Smooth muscle cell (in vitro differentiated cells): Measurements from ENCODE around the gene PROSER2. TPM values are rescaled to one million over a fixed set of nuclear protein-coding genes. Genes with fewer than 3 reads are reported as not detected.

Experiments used
- DNase-seq: peaks from one replicate; lab custom pipeline; 2025; ENCODE audit not compliant: unreplicated experiment; lab: John Stamatoyannopoulos, UW
- H2AFZ ChIP-seq: fragments of 200-600 bp; sonication (generic); 2 replicates; pipeline ENCODE4 v1.6.0; 2016; ENCODE audit warnings: antibody characterized with exemption, low read depth, mild to moderate bottlenecking
- H3F3A ChIP-seq: fragments of 200-600 bp; sonication (generic); 2 replicates; pipeline ENCODE4 v1.6.0; 2017; ENCODE audit warnings: antibody characterized with exemption, low read depth
- H3K27ac ChIP-seq: fragments of 200-600 bp; sonication (generic); 2 replicates; pipeline ENCODE4 v1.5.1; 2016; ENCODE audit warnings: low read depth, mild to moderate bottlenecking
- H3K27me3 ChIP-seq: fragments of 200-600 bp; sonication (generic); 2 replicates; pipeline ENCODE4 v1.6.1; 2016; ENCODE audit warnings: low read depth, mild to moderate bottlenecking
- H3K36me3 ChIP-seq: fragments of 200-600 bp; sonication (generic); 2 replicates; pipeline ENCODE4 v1.5.1; 2016; ENCODE audit warnings: low read depth
- H3K4me1 ChIP-seq: fragments of 200-600 bp; sonication (generic); 2 replicates; pipeline ENCODE4 v1.5.1; 2016; ENCODE audit warnings: low read depth
- H3K4me2 ChIP-seq: fragments of 200-600 bp; sonication (generic); 2 replicates; pipeline ENCODE4 v1.6.0; 2016; ENCODE audit warnings: mild to moderate bottlenecking
- H3K4me3 ChIP-seq: fragments of 200-600 bp; sonication (generic); 2 replicates; pipeline ENCODE4 v1.5.1; 2016; ENCODE audit warnings: mild to moderate bottlenecking
- H3K79me2 ChIP-seq: fragments of 200-600 bp; sonication (generic); 2 replicates; pipeline ENCODE4 v1.6.0; 2016; ENCODE audit warnings: low read depth, mild to moderate bottlenecking
- H3K9ac ChIP-seq: fragments of 200-600 bp; sonication (generic); 2 replicates; pipeline ENCODE4 v1.6.0; 2016; ENCODE audit warnings: low read depth
- H3K9me3 ChIP-seq: fragments of 200-600 bp; sonication (generic); replicated peaks from 2 replicates; pipeline ENCODE4 v1.5.1; 2016; ENCODE audit warnings: low read depth
- H4K20me1 ChIP-seq: fragments of 200-600 bp; sonication (generic); 2 replicates; pipeline ENCODE4 v1.6.0; 2016; ENCODE audit warnings: low read depth
- CTCF ChIP-seq: fragments of 200-600 bp; sonication (generic); IDR thresholded peaks from 2 replicates; pipeline ENCODE4 v1.5.1; 2017; ENCODE audit warnings: borderline replicate concordance, mild to moderate bottlenecking, antibody characterized with exemption; ENCODE audit not compliant: insufficient read depth, poor library complexity, severe bottlenecking
- WGBS: methylation state at CpG from one replicate; pipeline ENCODE4 v1.1.7; 2016; ENCODE audit warnings: low lambda C conversion rate; 5-methylcytosine and 5-hydroxymethylcytosine counted together
- polyA plus RNA-seq: library from polyadenylated mRNA; unstranded; fragments of >200 nt; fragmentation: Nextera tagmentation; extraction: Ambion mirVana; gene quantifications from 2 replicates; pipeline ENCODE4 v1.2.1, GENCODE V29; 2016
- total RNA-seq: library from RNA; depleted of rRNA; stranded (reverse); fragments of >200 nt; gene quantifications from 2 replicates; pipeline ENCODE4 v1.2.3, GENCODE V29; 2014

The PROSER2 gene
- total and polyA plus RNA-seq, 2 experiments from 2014 or later, result 4.9 to 8.2 TPM

GRCh38 chr10:11822809-11823121 lies 391 bp upstream of the PROSER2 start:
- no peaks in the 10 kb centered on the region for H3K36me3 ChIP-seq
- WGBS, result 74% methylated on average over 8 of the region's 8 CpGs
- H2AFZ ChIP-seq, result peak overlapping the region; percentile 86
- no peak for DNase-seq
- peak overlapping the region; percentile 83 for H3K4me3 ChIP-seq
- H3K4me1 ChIP-seq, result peaks cover 2% of the 10 kb centered on the region
- no peaks in the 10 kb centered on the region for H3K27me3 ChIP-seq
- H3K27ac ChIP-seq, result no peak overlapping the region
- H3K4me2 ChIP-seq, result peak overlapping the region; percentile 94
- H3K9ac ChIP-seq, result peak overlapping the region; percentile 73
- no peak for TF ChIP-seq CTCF
- peaks cover 18% of the 10 kb centered on the region for H3K79me2 ChIP-seq
- H3F3A ChIP-seq, result no peaks in the 10 kb centered on the region
- H3K9me3 ChIP-seq, result no peaks in the 10 kb centered on the region
- H4K20me1 ChIP-seq, result no peaks in the 10 kb centered on the region

DNA sequence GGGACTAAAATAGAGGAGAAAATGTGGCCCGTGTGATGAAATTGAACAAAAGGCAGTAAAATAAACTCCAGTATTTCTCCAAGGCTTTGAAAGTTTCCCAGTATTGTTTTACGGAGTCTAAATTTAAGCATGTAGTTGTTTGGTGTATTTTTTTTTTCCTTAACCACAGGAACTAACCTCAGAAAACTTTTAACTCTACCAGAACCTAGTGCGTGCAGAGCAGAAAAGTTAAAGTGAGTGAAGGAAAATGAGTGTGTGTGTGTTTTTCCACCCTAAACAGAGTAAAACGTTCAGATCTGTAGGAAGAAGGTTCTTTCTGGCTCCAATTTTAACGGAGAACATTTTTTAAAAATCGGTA lies 812 bp downstream of the PROSER2 start:
- no peaks in the 10 kb centered on the region for H3K36me3 ChIP-seq
- no peaks in the 10 kb centered on the region for H4K20me1 ChIP-seq
- H3K27ac ChIP-seq, result no peak overlapping the region
- H3K4me3 ChIP-seq, result peak overlapping the region; percentile 83
- WGBS, result 18% methylated on average over 6 of the region's 6 CpGs
- H3K79me2 ChIP-seq, result peaks cover 30% of the 10 kb centered on the region
- H3F3A ChIP-seq, result no peaks in the 10 kb centered on the region
- no peak for DNase-seq
- H3K4me2 ChIP-seq, result peak overlapping the region; percentile 94
- H3K9me3 ChIP-seq, result no peaks in the 10 kb centered on the region
- H2AFZ ChIP-seq, result peak overlapping the region; percentile 86
- H3K27me3 ChIP-seq, result no peaks in the 10 kb centered on the region
- TF ChIP-seq CTCF, result no peak
- H3K9ac ChIP-seq, result peak overlapping the region; percentile 73
- H3K4me1 ChIP-seq, result peaks cover 2% of the 10 kb centered on the region

GRCh38 chr10:11824376-11824775 lies 1.2 kb downstream of the PROSER2 start:
- Histone ChIP-seq H3K27ac (no peak overlapping the region), H3K9me3 (no peaks in the 10 kb centered on the region), H3K4me1 (peaks cover 2% of the 10 kb centered on the region), H2AFZ (no peak overlapping the region), H3K79me2 (peaks cover 35% of the 10 kb centered on the region), H3K4me3 (peak overlapping the region; percentile 83), H3F3A (no peaks in the 10 kb centered on the region), H3K36me3 (no peaks in the 10 kb centered on the region), H3K4me2 (peak overlapping the region; percentile 94), H4K20me1 (no peaks in the 10 kb centered on the region), H3K27me3 (no peaks in the 10 kb centered on the region), H3K9ac (no peak overlapping the region)
- no peak for TF ChIP-seq CTCF
- DNase-seq, result no peak
- WGBS, result 48% methylated on average over 6 of the region's 6 CpGs

GRCh38 chr10:11824825-11825224 lies 1.7 kb downstream of the PROSER2 start:
- Histone ChIP-seq H3K4me3 (peak overlapping the region; percentile 83), H3K79me2 (peaks cover 38% of the 10 kb centered on the region), H3K36me3 (no peaks in the 10 kb centered on the region), H3K4me2 (peak overlapping the region; percentile 94), H3K27me3 (no peaks in the 10 kb centered on the region), H3K4me1 (peaks cover 2% of the 10 kb centered on the region), H3K9ac (no peak overlapping the region), H3K9me3 (no peaks in the 10 kb centered on the region), H2AFZ (no peak overlapping the region), H3F3A (no peaks in the 10 kb centered on the region), H3K27ac (no peak overlapping the region), H4K20me1 (no peaks in the 10 kb centered on the region)
- 66% methylated on average over 11 of the region's 11 CpGs for WGBS
- DNase-seq, result no peak
- TF ChIP-seq CTCF, result no peak
